Activated CD8-positive, alpha-beta T cell treated with anti-CD3 and anti-CD28 coated beads, Interleukin-2, amount 10 ng/mL, durations not matched to agents 7 days and 5 days (primary cell): ENCODE measurements around the gene TRPV5. TPM values are rescaled to one million over a fixed set of nuclear protein-coding genes. Genes with fewer than 3 reads are reported as not detected.

Experiments
- ATAC-seq: fragments of 150-1000 bp; cut with Tn5 transposase; one replicate; pipeline ENCODE4 v1.10.0; 2021; ENCODE audit warnings: moderate library complexity
- CTCF ChIA-PET: fragments of 350-600 bp; sonication (Branson Sonifier 250); formaldehyde crosslinking; loops from one replicate; lab custom pipeline; 2021; ENCODE audit warnings: antibody characterized with exemption; lab: Charles Lee
- POLR2A ChIA-PET: fragments of 350-600 bp; sonication (Branson Sonifier 250); formaldehyde crosslinking; loops from one replicate; lab custom pipeline; 2021; ENCODE audit warnings: antibody characterized with exemption; lab: Charles Lee
- DNase-seq: peaks from one replicate; pipeline ENCODE4 v3.0.0-alpha.2; 2020
- H3K27ac Mint-ChIP-seq: one replicate; pipeline ENCODE4 v1.8.0; 2021; ENCODE audit warnings: mild to moderate bottlenecking, mixed read lengths
- H3K27me3 Mint-ChIP-seq: one replicate; pipeline ENCODE4 v1.8.0; 2021; ENCODE audit warnings: low read depth, mixed read lengths
- H3K36me3 Mint-ChIP-seq: one replicate; pipeline ENCODE4 v1.8.0; 2021; ENCODE audit warnings: low read depth, mixed read lengths
- H3K4me1 Mint-ChIP-seq: one replicate; pipeline ENCODE4 v1.8.0; 2021; ENCODE audit warnings: low read depth, mixed read lengths
- H3K4me3 Mint-ChIP-seq: one replicate; pipeline ENCODE4 v1.8.0; 2021; ENCODE audit warnings: mild to moderate bottlenecking, mixed read lengths
- H3K9me3 Mint-ChIP-seq: one replicate; pipeline ENCODE4 v1.8.0; 2022; ENCODE audit warnings: mixed read lengths; ENCODE audit not compliant: insufficient read depth
- total RNA-seq, 2 experiments: library from RNA; stranded (reverse); gene quantifications; one replicate each; pipeline ENCODE4 v1.2.3, GENCODE V29; 2021

TRPV5 gene
- total RNA-seq, 2 experiments from 2014 or later, result not detected

- Mint-ChIP-seq H3K27ac (no peak overlapping the region), H3K9me3 (no peaks in the 10 kb centered on the region), H3K4me1 (peaks cover 6% of the 10 kb centered on the region), H3K36me3 (no peaks in the 10 kb centered on the region), H3K4me3 (no peak overlapping the region), H3K27me3 (no peaks in the 10 kb centered on the region)
- DNase-seq, result peak; percentile 22
- ChIA-PET CTCF (interaction anchor here (0.7 to 1.9 kb wide), 7 partner anchors 13 to 336 kb away, joined by 3 to 6 read pairs (median 5); no protein-coding TSS in a partner anchor), POLR2A (no interaction called here)
- no peak for ATAC-seq
Measured at GRCh38 chr7:142866361-142867096, 67.0 kb downstream of the TRPV5 start.

- no peaks in the 10 kb centered on the region for H3K36me3 Mint-ChIP-seq
- H3K9me3 Mint-ChIP-seq, result no peaks in the 10 kb centered on the region
- ChIA-PET POLR2A (interaction anchor here (2.1 kb wide), 1 partner anchor 11 kb away, joined by 6 read pairs; the partner anchor contains the start of gene EPHB6), CTCF (interaction anchor here (0.7 to 1.9 kb wide), 7 partner anchors 12 to 335 kb away, joined by 3 to 6 read pairs (median 5); no protein-coding TSS in a partner anchor)
- no peaks in the 10 kb centered on the region for H3K27me3 Mint-ChIP-seq
- no peak overlapping the region for H3K27ac Mint-ChIP-seq
- H3K4me1 Mint-ChIP-seq, result peaks cover 6% of the 10 kb centered on the region
- no peak for ATAC-seq
- DNase-seq, result peak; percentile 14
- no peak overlapping the region for H3K4me3 Mint-ChIP-seq
Measured at GRCh38 chr7:142865766-142866165, 67.8 kb downstream of the TRPV5 start.

- ChIA-PET CTCF (interaction anchor here (1.1 to 1.9 kb wide), 4 partner anchors 7 to 889 kb away, joined by 3 to 6 read pairs (median 4); no protein-coding TSS in a partner anchor), POLR2A (interaction anchor here (2.1 kb wide), 1 partner anchor 10 kb away, joined by 6 read pairs; the partner anchor contains the start of gene EPHB6)
- Mint-ChIP-seq H3K27me3 (peaks cover 3% of the 10 kb centered on the region), H3K4me3 (no peak overlapping the region), H3K27ac (no peak overlapping the region), H3K36me3 (no peaks in the 10 kb centered on the region), H3K4me1 (peaks cover 6% of the 10 kb centered on the region), H3K9me3 (no peaks in the 10 kb centered on the region)
- ATAC-seq (no peak), DNase-seq (peak; percentile 14)
Measured at GRCh38 chr7:142864980-142865747, 68.4 kb downstream of the TRPV5 start.

GRCh38 chr7:142863891-142864685 lies 69.5 kb downstream of the TRPV5 start:
- Mint-ChIP-seq H3K27ac (no peak overlapping the region), H3K4me3 (no peak overlapping the region), H3K27me3 (peaks cover 7% of the 10 kb centered on the region), H3K9me3 (no peaks in the 10 kb centered on the region), H3K36me3 (no peaks in the 10 kb centered on the region), H3K4me1 (peaks cover 6% of the 10 kb centered on the region)
- no peak for ATAC-seq
- peak; percentile 18 for DNase-seq
- POLR2A ChIA-PET, result interaction anchor here (2.1 kb wide), 1 partner anchor 9 kb away, joined by 6 read pairs; the partner anchor contains the start of gene EPHB6
- CTCF ChIA-PET, result interaction anchor here (1.1 to 1.2 kb wide), 2 partner anchors 8 to 888 kb away, joined by 3 read pairs; no protein-coding TSS in a partner anchor

GRCh38 chr7:142862786-142863400 lies 70.7 kb downstream of the TRPV5 start:
- ATAC-seq, result no peak
- no peak overlapping the region for H3K4me3 Mint-ChIP-seq
- H3K4me1 Mint-ChIP-seq, result peaks cover 6% of the 10 kb centered on the region
- H3K36me3 Mint-ChIP-seq, result no peaks in the 10 kb centered on the region
- ChIA-PET CTCF (interaction anchor here (1.4 to 3.7 kb wide), 2 partner anchors 9 to 10 kb away, joined by 4 to 23 read pairs; no protein-coding TSS in a partner anchor), POLR2A (interaction anchor here (0.7 kb wide), 1 partner anchor 36 kb away, joined by 3 read pairs; no protein-coding TSS in a partner anchor)
- H3K27ac Mint-ChIP-seq, result no peak overlapping the region
- peak; percentile 18 for DNase-seq
- no peaks in the 10 kb centered on the region for H3K9me3 Mint-ChIP-seq
- H3K27me3 Mint-ChIP-seq, result peaks cover 9% of the 10 kb centered on the region

- peak; percentile 18 for DNase-seq
Measured at GRCh38 chr7:142862351-142862750, 71.2 kb downstream of the TRPV5 start.

GRCh38 chr7:142860968-142861367 lies 72.6 kb downstream of the TRPV5 start:
- ATAC-seq (no peak), DNase-seq (peak; percentile 9)
- no peak overlapping the region for H3K27ac Mint-ChIP-seq
- H3K9me3 Mint-ChIP-seq, result no peaks in the 10 kb centered on the region
- peaks cover 13% of the 10 kb centered on the region for H3K27me3 Mint-ChIP-seq
- peaks cover 3% of the 10 kb centered on the region for H3K4me1 Mint-ChIP-seq
- no peaks in the 10 kb centered on the region for H3K36me3 Mint-ChIP-seq
- ChIA-PET POLR2A (interaction anchor here (0.6 kb wide), 1 partner anchor 23 kb away, joined by 3 read pairs; no protein-coding TSS in a partner anchor), CTCF (interaction anchor here (0.6 to 3.7 kb wide), 5 partner anchors 12 to 402 kb away, joined by 3 to 23 read pairs (median 3); no protein-coding TSS in a partner anchor)
- H3K4me3 Mint-ChIP-seq, result no peak overlapping the region

More at GRCh38 chr7:142862351-142862750, 71.2 kb downstream of the TRPV5 start:
- Mint-ChIP-seq H3K9me3 (no peaks in the 10 kb centered on the region), H3K4me1 (peaks cover 6% of the 10 kb centered on the region), H3K27ac (no peak overlapping the region), H3K27me3 (peaks cover 9% of the 10 kb centered on the region), H3K4me3 (no peak overlapping the region), H3K36me3 (no peaks in the 10 kb centered on the region)
- ChIA-PET CTCF (interaction anchor here (1.4 to 3.7 kb wide), 2 partner anchors 8 to 11 kb away, joined by 4 to 23 read pairs; no protein-coding TSS in a partner anchor), POLR2A (interaction anchor here (0.7 kb wide), 1 partner anchor 37 kb away, joined by 3 read pairs; no protein-coding TSS in a partner anchor)
- ATAC-seq, result no peak

- no peak overlapping the region for H3K27ac Mint-ChIP-seq
- no peaks in the 10 kb centered on the region for H3K4me1 Mint-ChIP-seq
- H3K36me3 Mint-ChIP-seq, result no peaks in the 10 kb centered on the region
- POLR2A ChIA-PET, result no interaction called here
- CTCF ChIA-PET, result interaction anchor here (0.7 to 3.7 kb wide), 3 partner anchors 13 to 143 kb away, joined by 3 to 23 read pairs (median 3); no protein-coding TSS in a partner anchor
- no peak overlapping the region for H3K4me3 Mint-ChIP-seq
- no peaks in the 10 kb centered on the region for H3K9me3 Mint-ChIP-seq
- no peak for ATAC-seq
- H3K27me3 Mint-ChIP-seq, result peaks cover 17% of the 10 kb centered on the region
- DNase-seq, result peak; percentile 12
Measured at GRCh38 chr7:142859829-142860228, 73.7 kb downstream of the TRPV5 start.

- DNase-seq (no peak), ATAC-seq (no peak)
- H3K27ac Mint-ChIP-seq, result no peak overlapping the region
- ChIA-PET POLR2A (no interaction called here), CTCF (interaction anchor here (0.7 to 3.7 kb wide), 3 partner anchors 14 to 56 kb away, joined by 3 to 23 read pairs (median 7); no protein-coding TSS in a partner anchor)
- no peaks in the 10 kb centered on the region for H3K4me1 Mint-ChIP-seq
- peaks cover 17% of the 10 kb centered on the region for H3K27me3 Mint-ChIP-seq
- H3K36me3 Mint-ChIP-seq, result no peaks in the 10 kb centered on the region
- no peaks in the 10 kb centered on the region for H3K9me3 Mint-ChIP-seq
- no peak overlapping the region for H3K4me3 Mint-ChIP-seq
Measured at GRCh38 chr7:142859411-142859810, 74.1 kb downstream of the TRPV5 start.
